ENCODE data around the gene RNF17.

RNF17 gene

GRCh38 chr13:24748061-24748400, 15.9 kb upstream of the RNF17 start:
- no peak for DNase-seq (ENCODE audit: low read depth)
- TF ChIP-seq CTCF (conservative IDR thresholded peaks at IDR 0.05; ENCODE audit: low read depth, low read length), result no peak
- peak overlapping the region; percentile 15 for H3K4me3 ChIP-seq (ENCODE audit: low read length)

GRCh38 chr13:24759197-24759596, 4.8 kb upstream of the RNF17 start:
- H3K4me3 ChIP-seq (ENCODE audit: low read length), result no peak overlapping the region
- no peak for DNase-seq (ENCODE audit: low read depth)
- TF ChIP-seq CTCF (conservative IDR thresholded peaks at IDR 0.05; ENCODE audit: low read depth, low read length), result no peak

GRCh38 chr13:24764276-24764630, 284 bp downstream of the RNF17 start:
- DNase-seq (ENCODE audit: low read depth), result no peak
- H3K4me3 ChIP-seq (ENCODE audit: low read length), result no peak overlapping the region
- TF ChIP-seq CTCF (conservative IDR thresholded peaks at IDR 0.05; ENCODE audit: low read depth, low read length), result no peak

- DNase-seq (ENCODE audit: low read depth), result no peak
- no peak for TF ChIP-seq CTCF (conservative IDR thresholded peaks at IDR 0.05; ENCODE audit: low read depth, low read length)
- no peak overlapping the region for H3K4me3 ChIP-seq (ENCODE audit: low read length)
Observed at GRCh38 chr13:24777171-24777570, 13.2 kb downstream of the RNF17 start.

- no peak for TF ChIP-seq CTCF (conservative IDR thresholded peaks at IDR 0.05; ENCODE audit: low read depth, low read length)
- no peak for DNase-seq (ENCODE audit: low read depth)
- H3K4me3 ChIP-seq (ENCODE audit: low read length), result no peak overlapping the region
Observed at GRCh38 chr13:24784319-24784718, 20.4 kb downstream of the RNF17 start.

GRCh38 chr13:24788538-24788937, 24.6 kb downstream of the RNF17 start:
- H3K4me3 ChIP-seq (ENCODE audit: low read length), result no peak overlapping the region
- no peak for TF ChIP-seq CTCF (conservative IDR thresholded peaks at IDR 0.05; ENCODE audit: low read depth, low read length)
- DNase-seq (ENCODE audit: low read depth), result no peak

GRCh38 chr13:24802074-24802473, 38.1 kb downstream of the RNF17 start:
- TF ChIP-seq CTCF (conservative IDR thresholded peaks at IDR 0.05; ENCODE audit: low read depth, low read length), result no peak
- H3K4me3 ChIP-seq (ENCODE audit: low read length), result no peak overlapping the region
- DNase-seq (ENCODE audit: low read depth), result no peak
